Left kidney (tissue), 2 donors: ENCODE measurements around the gene PTPN12. TPM values are rescaled to one million over a fixed set of nuclear protein-coding genes. Genes with fewer than 3 reads are reported as not detected.

Source experiments
- DNase-seq: peaks from one replicate; pipeline ENCODE4 v3.0.0-alpha.2; 2013
- polyA plus RNA-seq: library from polyadenylated mRNA; unstranded; fragments of 120-200 nt; gene quantifications from one replicate; pipeline ENCODE4 v1.2.1, GENCODE V29; 2013; ENCODE audit not compliant: insufficient read length

PTPN12 gene
- polyA plus RNA-seq, 1 donor: 113 TPM

DNA sequence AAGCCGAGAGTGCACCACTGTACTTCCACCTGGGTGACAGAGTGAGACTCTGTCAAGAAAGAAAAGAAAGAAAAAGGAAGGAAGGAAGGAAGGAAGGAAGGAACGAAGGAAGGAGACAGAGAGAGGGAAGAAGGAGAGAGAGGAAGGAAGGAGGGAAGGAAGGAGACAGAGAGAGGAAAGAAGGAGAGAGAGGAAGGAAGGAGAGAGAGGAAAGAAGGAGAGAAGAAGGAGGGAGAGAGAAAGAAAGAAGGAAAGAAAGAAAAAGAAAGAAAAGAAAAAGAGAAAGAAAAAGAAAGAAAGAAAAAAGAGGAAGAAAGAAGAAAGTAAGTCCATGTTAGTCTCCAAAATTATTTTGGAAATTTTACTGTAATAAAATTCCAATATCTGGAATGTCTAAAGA lies 125.8 kb downstream of the PTPN12 start:
- DNase-seq: no peak

DNA sequence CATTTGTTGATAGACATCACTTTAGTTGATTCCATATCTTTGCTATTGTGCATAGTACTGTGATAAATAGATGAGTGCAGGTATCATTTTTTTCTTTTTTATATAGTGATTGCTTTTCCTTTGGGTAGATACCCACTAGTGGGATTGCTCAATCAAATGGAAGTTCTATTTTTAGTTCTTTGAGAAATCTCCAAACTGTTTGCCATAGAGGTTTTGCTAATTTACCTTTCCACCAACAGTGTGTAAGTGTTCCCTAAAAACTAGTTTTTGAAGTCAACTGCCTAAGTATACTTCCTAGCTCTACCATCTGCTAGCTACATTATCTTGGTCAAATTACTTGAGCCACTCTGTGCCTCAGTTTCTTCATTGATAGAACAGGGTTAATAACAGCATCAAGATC lies 127.6 kb downstream of the PTPN12 start:
- DNase-seq: no peak

DNA sequence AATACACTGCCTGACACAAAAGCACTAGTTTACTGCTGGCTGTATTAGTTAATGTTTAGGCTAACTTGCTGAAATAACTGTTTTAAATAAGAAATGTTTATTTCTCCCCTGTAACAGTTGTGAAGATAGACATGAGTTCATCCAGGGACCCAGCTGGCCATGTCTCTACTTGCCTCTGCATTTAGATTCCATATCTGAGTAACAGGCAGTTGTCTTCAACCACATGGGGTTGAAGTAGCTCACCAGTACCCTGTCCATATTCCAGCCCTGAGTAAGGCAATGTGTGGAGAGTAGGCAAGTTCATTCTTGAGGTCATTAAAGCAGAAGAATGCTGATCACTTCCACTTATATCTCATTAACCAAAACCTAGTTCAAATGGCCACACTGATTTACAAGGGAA lies 128.1 kb downstream of the PTPN12 start:
- DNase-seq: no peak

DNA sequence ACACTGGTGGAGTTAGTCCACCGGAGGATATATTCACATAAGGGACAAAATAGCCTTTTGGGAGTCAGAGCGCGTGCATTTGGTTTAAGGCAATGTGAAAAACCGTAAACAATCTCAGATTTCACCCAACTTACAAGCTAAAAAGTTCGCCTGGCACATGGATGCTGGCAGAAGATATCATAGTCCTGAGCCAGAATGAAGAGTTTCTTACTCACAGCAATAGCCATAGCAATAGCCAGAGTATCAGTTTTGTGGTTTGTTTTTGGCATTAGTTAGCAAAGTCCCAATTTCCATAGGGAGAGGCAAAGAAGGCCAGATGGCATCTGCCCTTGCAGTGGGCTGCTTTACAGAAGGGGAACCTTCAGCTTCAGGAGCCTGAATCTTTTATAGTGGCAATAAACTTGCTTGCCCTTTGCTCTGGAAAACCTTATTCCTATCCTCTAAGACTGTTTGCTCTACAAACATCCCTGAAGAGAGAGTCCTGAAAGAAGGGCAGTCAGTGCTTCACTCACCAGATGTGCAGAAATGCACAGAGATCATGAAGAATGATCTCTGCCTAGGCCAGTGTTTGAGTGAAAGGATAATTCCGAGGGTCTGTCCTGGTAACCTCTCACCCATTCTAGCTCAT lies 130.5 kb downstream of the PTPN12 start:
- no peak for DNase-seq

DNA sequence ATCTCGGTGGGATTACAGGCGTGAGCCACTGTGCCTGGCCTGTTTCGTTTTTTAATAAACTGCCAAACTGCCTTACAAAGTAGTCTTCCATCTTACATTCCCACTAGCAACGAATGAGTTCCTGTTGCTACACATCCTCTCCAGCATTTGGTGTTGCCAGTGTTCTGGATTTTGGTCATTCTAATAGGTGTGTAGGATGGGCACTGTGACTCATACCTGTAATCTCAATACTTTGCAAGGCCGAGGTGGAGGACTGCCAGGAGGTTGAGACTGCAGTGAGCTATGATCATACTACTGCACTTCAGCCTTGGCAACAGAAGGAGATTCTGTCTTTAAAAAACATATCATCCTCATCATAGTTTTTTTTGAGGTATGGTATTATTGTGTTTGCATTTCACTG lies 137.8 kb downstream of the PTPN12 start:
- no peak for DNase-seq

DNA sequence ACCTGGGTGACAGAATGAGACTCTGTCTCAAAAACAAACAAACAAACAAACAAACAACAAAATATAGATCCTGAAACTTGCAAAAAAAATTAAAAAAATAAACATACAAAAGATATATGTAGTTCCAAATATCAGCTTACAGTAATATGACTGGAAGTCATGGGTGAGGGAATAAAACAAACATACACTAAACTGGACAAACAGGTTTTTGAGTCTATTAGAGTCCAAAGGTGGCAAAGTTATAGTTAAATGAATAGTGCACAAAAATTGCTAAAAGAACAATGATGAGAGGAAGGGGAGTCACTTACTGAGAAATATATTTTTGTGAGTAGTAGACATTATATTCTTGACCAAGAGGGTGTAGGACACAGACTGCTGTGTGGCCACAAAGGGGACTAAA lies 142.5 kb downstream of the PTPN12 start:
- no peak for DNase-seq

DNA sequence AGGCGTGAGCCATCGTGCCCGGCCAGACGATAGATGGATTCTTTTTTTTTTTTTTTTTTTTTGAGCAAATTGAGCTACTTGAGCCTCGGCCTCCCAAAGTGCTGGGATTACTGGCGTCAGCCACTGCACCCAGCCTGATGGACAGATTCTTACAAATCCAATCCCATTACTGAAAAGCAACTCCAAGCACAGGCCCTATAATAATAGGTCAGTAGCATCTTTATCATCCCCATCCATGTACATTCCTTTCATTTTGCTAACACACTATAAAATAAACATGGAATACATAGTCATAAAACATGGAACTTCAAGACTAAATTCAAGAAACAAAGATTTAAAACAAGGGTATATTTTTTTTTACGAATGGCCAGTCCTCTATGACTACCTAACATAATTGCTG lies 143.2 kb downstream of the PTPN12 start:
- DNase-seq: no peak

DNA sequence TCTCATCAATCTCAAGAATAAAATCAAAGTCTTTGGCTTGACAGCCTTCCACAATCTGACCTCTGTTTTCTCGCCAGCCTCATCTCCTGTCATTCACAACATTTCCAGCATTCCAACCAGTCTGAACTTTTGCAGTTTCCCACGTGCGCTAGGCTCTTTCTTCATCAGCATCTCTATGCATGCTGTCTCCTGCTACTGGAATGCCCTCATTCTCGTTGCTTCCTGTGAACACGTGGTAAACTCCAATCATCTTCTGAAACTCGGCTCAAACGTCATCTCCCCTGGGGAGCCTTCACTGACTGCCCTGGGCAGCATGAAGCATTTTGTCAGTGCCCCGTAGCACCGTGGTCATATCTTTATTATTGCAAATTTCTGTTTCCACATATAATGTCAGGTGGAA lies 146.9 kb downstream of the PTPN12 start:
- no peak for DNase-seq

DNA sequence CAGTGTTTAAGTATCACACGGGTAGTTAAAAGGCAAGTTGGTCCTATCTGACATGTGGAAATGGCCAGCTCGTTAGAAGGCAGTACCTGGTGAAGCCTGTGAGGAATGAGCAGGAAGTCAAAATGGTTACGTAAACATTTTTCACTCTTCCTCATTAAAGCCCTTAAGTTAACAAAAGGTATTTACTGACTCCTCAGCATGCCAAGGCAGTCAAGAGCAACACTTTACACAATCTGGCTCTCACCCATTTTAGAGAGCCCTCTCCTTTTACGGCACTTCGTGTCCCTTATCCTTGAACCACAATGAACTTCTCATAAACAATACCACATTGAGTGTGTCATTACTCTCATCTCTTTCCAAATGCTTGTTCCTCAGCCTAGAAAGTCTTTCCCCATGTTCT lies 148.1 kb downstream of the PTPN12 start:
- no peak for DNase-seq

DNA sequence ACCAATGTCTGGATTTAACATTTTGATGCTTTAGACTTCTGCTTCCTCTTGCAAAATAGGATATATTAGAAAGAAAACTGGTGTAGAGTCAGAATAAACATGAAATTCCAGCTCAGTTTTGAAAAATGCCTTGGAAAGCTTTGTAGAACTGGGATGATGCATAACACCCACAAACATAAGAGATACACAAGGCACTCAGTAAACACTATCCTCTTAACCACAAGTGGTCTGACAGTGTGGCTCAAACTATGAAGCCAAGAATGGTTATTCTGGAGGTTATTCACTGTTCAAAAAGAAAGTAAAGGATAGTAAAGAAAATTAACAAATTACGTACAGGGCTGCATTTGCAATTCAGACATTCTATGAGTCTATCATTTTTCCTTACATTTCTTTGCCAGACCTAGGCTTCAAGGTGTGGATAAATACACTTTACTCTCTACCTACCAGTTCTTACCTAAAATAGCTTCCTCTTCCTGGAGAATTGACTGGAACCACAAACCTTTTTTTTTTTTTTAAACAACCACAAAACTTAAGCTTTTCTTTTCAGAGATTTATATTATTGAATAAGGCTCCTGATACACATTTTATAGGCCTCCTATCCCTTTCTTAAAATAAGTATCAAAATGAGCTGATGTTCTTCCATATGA lies 150.1 kb downstream of the PTPN12 start:
- DNase-seq: no peak

DNA sequence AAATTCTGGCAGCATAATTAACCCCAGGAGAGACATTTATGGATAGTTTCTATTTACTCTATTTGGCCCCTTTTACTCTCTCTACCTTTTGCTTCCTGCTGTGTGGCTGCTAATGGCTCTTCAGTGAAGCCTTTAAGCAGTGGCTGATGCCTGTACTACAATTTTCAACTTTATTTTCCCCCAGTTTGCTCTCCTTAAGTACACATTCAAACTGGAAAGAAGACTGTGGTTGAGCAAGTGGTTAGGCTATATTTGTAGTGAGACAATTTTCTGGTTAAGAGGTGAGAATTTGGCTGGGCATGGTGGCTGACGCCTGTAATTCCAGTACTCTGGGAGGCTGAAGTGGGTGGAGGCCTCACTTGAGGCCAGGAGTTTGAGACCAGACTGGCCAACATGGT lies 150.7 kb downstream of the PTPN12 start:
- DNase-seq: no peak

Other genes starting within 250 kb of the PTPN12 start
- 16.6 TPM for gene GSAP, start 120.9 kb upstream of the PTPN12 start, polyA plus RNA-seq
- 37.2 TPM for gene RSBN1L, start 159.2 kb downstream of the PTPN12 start, polyA plus RNA-seq